ENCODE measurements around the gene PATJ. TPM values are rescaled to one million over a fixed set of nuclear protein-coding genes. Genes with fewer than 3 reads are reported as not detected.
"Not testable (repeated sequence)": the region's sequence is repeated elsewhere in the genome, so short reads cannot be mapped to it uniquely, and the experiment has no call there.

Gene PATJ
- 10 to 100 TPM; 36.1 to 47.1 TPM for total RNA-seq
- polyA plus RNA-seq = 10 to 100 TPM in 1 of 2 donors, 1 to 10 TPM in 1; 8.0 to 12.5 TPM
- long read RNA-seq, donor 1, partial matches to known transcripts = 19 of 33 reads
- long read RNA-seq, donor 1, other reads (novel, unspliced or antisense) = 14 of 33 reads
- long read RNA-seq, donor 2, partial matches to known transcripts = 4 of 16 reads
- long read RNA-seq, donor 2, other reads (novel, unspliced or antisense) = 12 of 16 reads

- WGBS, 2 donors = 4 to 6% methylated on average over 26 to 54 of the region's 54 CpGs
- no peaks in the 10 kb centered on the region for H3K36me3 ChIP-seq (ENCODE audit: control insufficient read depth in 1 of 2, insufficient read depth in 2 of 2, low read length in 1 of 2)
- peak; percentile 64 to 87 for DNase-seq
- H3K27ac ChIP-seq (ENCODE audit: low read depth in 1 of 2, low read length in 2 of 2) = peak within 1 kb of the TSS; percentile 78 to 92
- peaks cover 0 to 4% of the 10 kb centered on the region in 2 donors for H3K4me1 ChIP-seq (ENCODE audit: control insufficient read depth in 1 of 2, insufficient read depth in 2 of 2, low read length in 2 of 2)
- H3K27me3 ChIP-seq (ENCODE audit: control insufficient read depth in 1 of 2, insufficient read depth in 2 of 2, low read length in 1 of 2) = no peaks in the 10 kb centered on the region
- intact Hi-C loops (cut with DNase I) = loop anchor here (5.0 kb wide), 3 partner anchors 95 to 690 kb away; no protein-coding TSS in a partner anchor
- H3K4me3 ChIP-seq (ENCODE audit: low read length in 2 of 2) = peak within 1 kb of the TSS; percentile 77 to 96
- peak; percentile 82 for ATAC-seq (ENCODE audit: low FRiP score)
- no peaks in the 10 kb centered on the region for H3K9me3 ChIP-seq (ENCODE audit: control insufficient read depth, low read length)
These were observed at the start of gene PATJ for GRCh38 chr1:61741711-61742619. Gene PATJ, plus strand, starts transcription at chr1:61742480. Its CDS starts 20,413 bp downstream, at chr1:61762893.

- Histone ChIP-seq H3K4me3 (ENCODE audit: low read length in 2 of 2) (no peak overlapping the region), H3K9me3 (ENCODE audit: control insufficient read depth, low read length) (no peaks in the 10 kb centered on the region), H3K4me1 (ENCODE audit: control insufficient read depth in 1 of 2, insufficient read depth in 2 of 2, low read length in 2 of 2) (peaks cover 0 to 1% of the 10 kb centered on the region in 2 donors), H3K27me3 (ENCODE audit: control insufficient read depth in 1 of 2, insufficient read depth in 2 of 2, low read length in 1 of 2) (no peaks in the 10 kb centered on the region), H3K27ac (ENCODE audit: low read depth in 1 of 2, low read length in 2 of 2) (no peak overlapping the region), H3K36me3 (ENCODE audit: control insufficient read depth in 1 of 2, insufficient read depth in 2 of 2, low read length in 1 of 2) (peaks cover 0 to 3% of the 10 kb centered on the region in 2 donors)
- WGBS, 2 donors = 58 to 61% methylated on average over 3 of the region's 3 CpGs
- DNase-seq = no peak
- intact Hi-C loops (cut with DNase I) = no loop called here
- no peak for ATAC-seq (ENCODE audit: low FRiP score)
These were observed 42.1 kb upstream of the PATJ start for GRCh38 chr1:61699911-61700851.

- intact Hi-C loops (cut with DNase I) = no loop called here
- peak overlapping the region in 1 of 2 donors; percentile 25 for H3K27ac ChIP-seq (ENCODE audit: low read depth in 1 of 2, low read length in 2 of 2)
- no peaks in the 10 kb centered on the region for H3K27me3 ChIP-seq (ENCODE audit: control insufficient read depth in 1 of 2, insufficient read depth in 2 of 2, low read length in 1 of 2)
- no peaks in the 10 kb centered on the region for H3K9me3 ChIP-seq (ENCODE audit: control insufficient read depth, low read length)
- ATAC-seq (ENCODE audit: low FRiP score) (no peak), DNase-seq (no peak)
- H3K36me3 ChIP-seq (ENCODE audit: control insufficient read depth in 1 of 2, insufficient read depth in 2 of 2, low read length in 1 of 2) = peaks cover 0 to 2% of the 10 kb centered on the region in 2 donors
- H3K4me3 ChIP-seq (ENCODE audit: low read length in 2 of 2) = no peak overlapping the region
- 65 to 68% methylated on average over 7 of the region's 7 CpGs for WGBS, 2 donors
- H3K4me1 ChIP-seq (ENCODE audit: control insufficient read depth in 1 of 2, insufficient read depth in 2 of 2, low read length in 2 of 2) = peaks cover 0 to 1% of the 10 kb centered on the region in 2 donors
These were observed 33.0 kb upstream of the PATJ start for GRCh38 chr1:61708953-61709907.

- Histone ChIP-seq H3K27ac (ENCODE audit: low read depth in 1 of 2, low read length in 2 of 2) (no peak overlapping the region), H3K9me3 (ENCODE audit: control insufficient read depth, low read length) (no peaks in the 10 kb centered on the region), H3K36me3 (ENCODE audit: control insufficient read depth in 1 of 2, insufficient read depth in 2 of 2, low read length in 1 of 2) (peaks cover 0 to 2% of the 10 kb centered on the region in 2 donors), H3K4me3 (ENCODE audit: low read length in 2 of 2) (no peak overlapping the region), H3K27me3 (ENCODE audit: control insufficient read depth in 1 of 2, insufficient read depth in 2 of 2, low read length in 1 of 2) (no peaks in the 10 kb centered on the region), H3K4me1 (ENCODE audit: control insufficient read depth in 1 of 2, insufficient read depth in 2 of 2, low read length in 2 of 2) (peaks cover 0 to 1% of the 10 kb centered on the region in 2 donors)
- DNase-seq (no peak), ATAC-seq (ENCODE audit: low FRiP score) (no peak)
- intact Hi-C loops (cut with DNase I) = no loop called here
- 87 to 93% methylated on average over 2 of the region's 2 CpGs for WGBS, 2 donors
These were observed 32.4 kb upstream of the PATJ start for GRCh38 chr1:61709908-61710289.

GRCh38 chr1:61711257-61711656 is 31.0 kb upstream of the PATJ start:
- H3K4me1 ChIP-seq (ENCODE audit: control insufficient read depth in 1 of 2, insufficient read depth in 2 of 2, low read length in 2 of 2); intact Hi-C loops (cut with DNase I); DNase-seq; ATAC-seq (ENCODE audit: low FRiP score); H3K36me3 ChIP-seq (ENCODE audit: control insufficient read depth in 1 of 2, insufficient read depth in 2 of 2, low read length in 1 of 2); H3K27me3 ChIP-seq (ENCODE audit: control insufficient read depth in 1 of 2, insufficient read depth in 2 of 2, low read length in 1 of 2); H3K4me3 ChIP-seq (ENCODE audit: low read length in 2 of 2); H3K27ac ChIP-seq (ENCODE audit: low read depth in 1 of 2, low read length in 2 of 2); H3K9me3 ChIP-seq (ENCODE audit: control insufficient read depth, low read length): not testable (repeated sequence)
- 68 to 78% methylated on average over 4 of the region's 4 CpGs for WGBS, 2 donors

GRCh38 chr1:61711969-61712368 is 30.3 kb upstream of the PATJ start:
- Histone ChIP-seq H3K4me3 (ENCODE audit: low read length in 2 of 2) (no peak overlapping the region), H3K9me3 (ENCODE audit: control insufficient read depth, low read length) (no peaks in the 10 kb centered on the region), H3K27ac (ENCODE audit: low read depth in 1 of 2, low read length in 2 of 2) (no peak overlapping the region), H3K36me3 (ENCODE audit: control insufficient read depth in 1 of 2, insufficient read depth in 2 of 2, low read length in 1 of 2) (peaks cover 0 to 2% of the 10 kb centered on the region in 2 donors), H3K27me3 (ENCODE audit: control insufficient read depth in 1 of 2, insufficient read depth in 2 of 2, low read length in 1 of 2) (no peaks in the 10 kb centered on the region), H3K4me1 (ENCODE audit: control insufficient read depth in 1 of 2, insufficient read depth in 2 of 2, low read length in 2 of 2) (peaks cover 0 to 1% of the 10 kb centered on the region in 2 donors)
- intact Hi-C loops (cut with DNase I) = no loop called here
- ATAC-seq (ENCODE audit: low FRiP score) (no peak), DNase-seq (no peak)

GRCh38 chr1:61718996-61719663 is 23.1 kb upstream of the PATJ start:
- H3K27ac ChIP-seq (ENCODE audit: low read depth in 1 of 2, low read length in 2 of 2); intact Hi-C loops (cut with DNase I); H3K27me3 ChIP-seq (ENCODE audit: control insufficient read depth in 1 of 2, insufficient read depth in 2 of 2, low read length in 1 of 2); H3K4me3 ChIP-seq (ENCODE audit: low read length in 2 of 2); DNase-seq; H3K4me1 ChIP-seq (ENCODE audit: control insufficient read depth in 1 of 2, insufficient read depth in 2 of 2, low read length in 2 of 2); H3K9me3 ChIP-seq (ENCODE audit: control insufficient read depth, low read length); H3K36me3 ChIP-seq (ENCODE audit: control insufficient read depth in 1 of 2, insufficient read depth in 2 of 2, low read length in 1 of 2); ATAC-seq (ENCODE audit: low FRiP score): not testable (repeated sequence)
- whole genome bisulfite sequencing, 2 donors = 85 to 88% methylated on average over 8 of the region's 8 CpGs

Data from aorta (tissue), 5 donors.